Brain microvascular endothelial cell (primary cell): Measurements from ENCODE around the gene RTRAF.

Experiments
- DNase-seq: peaks from one replicate; pipeline ENCODE4 v3.0.0-alpha.2; 2020
- H3K27ac ChIP-seq: fragments of 250-450 bp; sonication (Bioruptor Pico); 2 replicates; pipeline ENCODE4 v1.5.1; 2020; ENCODE audit warnings: mild to moderate bottlenecking, moderate library complexity
- H3K27me3 ChIP-seq: fragments of 250-450 bp; sonication (Bioruptor Pico); replicated peaks from 2 replicates; pipeline ENCODE4 v1.5.1; 2020; ENCODE audit warnings: mild to moderate bottlenecking
- H3K36me3 ChIP-seq: fragments of 250-450 bp; sonication (Bioruptor Pico); replicated peaks from 2 replicates; pipeline ENCODE4 v1.5.1; 2020; ENCODE audit warnings: mild to moderate bottlenecking
- H3K4me3 ChIP-seq: 2 replicates; pipeline ENCODE4 v1.5.1; 2011; ENCODE audit warnings: low read depth, mild to moderate bottlenecking, control low read depth, low read length, moderate library complexity
- in situ Hi-C: cut with HindIII; loops from 2 replicates; pipeline ENCODE4 v1.10.0; 2017; ENCODE audit warnings: low sequenced_read_pairs, low pct_ligation_motif_present
- TF ChIP-seq, protein P1 (sequence below): IDR thresholded peaks from 2 replicates; pipeline ENCODE4 v1.5.1; 2011; ENCODE audit warnings: low read depth, mild to moderate bottlenecking, moderate library complexity, low read length, control low read depth, inconsistent platforms; ENCODE audit errors: missing control alignments

RTRAF gene

DNA sequence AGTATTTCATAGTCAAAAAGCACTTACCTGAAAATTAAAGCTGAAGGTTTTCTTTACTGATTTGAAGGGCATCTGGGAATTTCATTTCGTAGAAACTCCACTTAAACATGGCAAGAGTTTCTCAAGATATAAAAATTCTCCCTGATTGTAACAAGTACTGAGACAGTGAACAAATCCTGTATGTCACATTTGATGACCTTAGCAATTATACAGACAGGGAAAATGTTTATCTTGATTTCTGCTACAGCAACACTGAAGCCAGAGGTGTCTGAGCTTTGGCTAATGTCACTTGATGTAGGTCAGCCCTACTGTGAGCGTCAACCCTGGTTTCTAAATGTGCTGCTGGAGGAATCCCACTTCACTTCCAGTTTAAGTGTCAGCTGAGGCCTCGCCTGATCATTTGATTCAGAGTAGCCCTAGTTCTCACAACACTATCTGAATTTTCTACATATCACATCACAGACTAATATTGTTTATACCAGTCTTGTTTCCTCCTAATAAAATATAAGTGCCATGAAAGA is 20.9 kb downstream of the RTRAF start:
- DNase-seq, result no peak
- TF ChIP-seq, protein P1, sequence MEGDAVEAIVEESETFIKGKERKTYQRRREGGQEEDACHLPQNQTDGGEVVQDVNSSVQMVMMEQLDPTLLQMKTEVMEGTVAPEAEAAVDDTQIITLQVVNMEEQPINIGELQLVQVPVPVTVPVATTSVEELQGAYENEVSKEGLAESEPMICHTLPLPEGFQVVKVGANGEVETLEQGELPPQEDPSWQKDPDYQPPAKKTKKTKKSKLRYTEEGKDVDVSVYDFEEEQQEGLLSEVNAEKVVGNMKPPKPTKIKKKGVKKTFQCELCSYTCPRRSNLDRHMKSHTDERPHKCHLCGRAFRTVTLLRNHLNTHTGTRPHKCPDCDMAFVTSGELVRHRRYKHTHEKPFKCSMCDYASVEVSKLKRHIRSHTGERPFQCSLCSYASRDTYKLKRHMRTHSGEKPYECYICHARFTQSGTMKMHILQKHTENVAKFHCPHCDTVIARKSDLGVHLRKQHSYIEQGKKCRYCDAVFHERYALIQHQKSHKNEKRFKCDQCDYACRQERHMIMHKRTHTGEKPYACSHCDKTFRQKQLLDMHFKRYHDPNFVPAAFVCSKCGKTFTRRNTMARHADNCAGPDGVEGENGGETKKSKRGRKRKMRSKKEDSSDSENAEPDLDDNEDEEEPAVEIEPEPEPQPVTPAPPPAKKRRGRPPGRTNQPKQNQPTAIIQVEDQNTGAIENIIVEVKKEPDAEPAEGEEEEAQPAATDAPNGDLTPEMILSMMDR, result no peak
- Histone ChIP-seq H3K27ac (no peak overlapping the region), H3K27me3 (no peaks in the 10 kb centered on the region), H3K36me3 (peaks cover 78% of the 10 kb centered on the region), H3K4me3 (no peak overlapping the region)
- in situ Hi-C loops, result no loop called here

DNA sequence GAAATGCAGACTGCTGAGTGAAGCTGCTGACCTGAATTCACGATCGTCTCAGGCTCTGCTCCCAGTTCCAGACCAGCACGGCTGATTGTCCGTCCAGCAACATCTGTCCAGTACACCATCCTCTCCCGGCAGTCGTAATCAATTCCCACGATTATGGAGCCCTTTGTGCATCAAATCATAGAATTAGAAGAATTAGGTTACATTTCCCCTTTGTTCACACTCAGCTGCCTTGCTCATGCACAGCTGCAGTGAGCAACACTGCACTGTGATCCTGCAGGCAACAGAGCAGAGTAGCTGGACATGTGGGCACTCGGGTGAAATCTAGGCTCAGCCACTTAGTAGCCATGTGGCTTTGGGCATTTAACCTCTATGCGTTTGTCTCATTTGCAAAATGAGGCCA is 22.2 kb downstream of the RTRAF start:
- in situ Hi-C loops, result no loop called here
- Histone ChIP-seq H3K27me3 (no peaks in the 10 kb centered on the region), H3K27ac (no peak overlapping the region), H3K4me3 (no peak overlapping the region), H3K36me3 (peaks cover 73% of the 10 kb centered on the region)
- TF ChIP-seq, protein P1, result no peak
- no peak for DNase-seq

DNA sequence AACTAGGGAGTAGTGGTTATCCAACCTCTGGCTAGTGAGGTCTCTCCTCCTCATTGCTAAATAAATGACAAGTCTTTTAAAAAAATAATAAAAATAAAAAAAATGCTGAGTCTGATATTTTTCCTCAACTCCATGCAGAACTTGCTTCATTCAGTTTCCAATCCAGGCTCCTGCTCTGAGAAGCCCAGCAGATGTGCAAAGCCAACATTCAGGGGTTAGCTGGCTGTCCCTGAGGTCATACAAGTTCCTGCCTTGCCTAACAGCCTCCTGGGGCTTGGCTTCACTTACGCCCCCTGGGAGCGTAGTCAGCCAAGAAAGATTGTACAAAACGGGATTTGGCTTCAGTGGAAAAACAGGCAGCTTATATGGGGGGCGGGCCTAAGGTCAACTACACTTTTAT is 23.3 kb downstream of the RTRAF start:
- H3K36me3 ChIP-seq, result peaks cover 74% of the 10 kb centered on the region
- in situ Hi-C loops, result no loop called here
- H3K27me3 ChIP-seq, result no peaks in the 10 kb centered on the region
- no peak overlapping the region for H3K4me3 ChIP-seq
- no peak overlapping the region for H3K27ac ChIP-seq
- DNase-seq, result no peak
- TF ChIP-seq, protein P1, result peak; percentile 4

DNA sequence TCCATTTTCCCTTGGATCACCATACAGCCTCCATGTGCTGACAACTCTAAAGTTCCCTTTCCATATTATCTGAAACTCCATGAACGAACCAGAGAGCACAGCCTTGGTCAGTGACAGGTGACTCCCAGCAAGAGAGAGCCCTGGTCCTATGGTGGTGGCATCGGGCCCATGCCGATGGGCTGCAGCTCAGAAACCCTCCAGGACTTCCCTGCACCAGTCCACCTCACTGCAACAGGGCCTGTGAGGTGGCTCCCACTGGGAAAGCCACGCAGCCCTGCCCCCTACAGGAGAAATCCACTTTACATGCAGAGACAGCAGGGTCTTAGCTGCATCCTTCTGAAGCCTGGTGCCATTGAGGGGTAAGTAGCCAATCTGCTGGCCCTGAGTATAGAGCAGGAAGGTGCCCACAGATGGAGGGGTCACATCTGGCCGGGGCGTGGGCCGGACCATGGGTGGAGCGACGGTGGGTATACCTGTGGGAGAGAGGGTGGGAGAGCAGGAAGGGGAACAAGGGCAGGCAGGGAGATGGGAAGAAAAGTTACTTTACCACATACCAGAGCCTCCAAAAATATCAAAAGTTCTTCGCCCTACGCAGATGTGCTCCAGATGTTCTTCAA is 24.7 kb downstream of the RTRAF start:
- Histone ChIP-seq H3K36me3 (peaks cover 68% of the 10 kb centered on the region), H3K4me3 (no peak overlapping the region), H3K27me3 (no peaks in the 10 kb centered on the region), H3K27ac (no peak overlapping the region)
- TF ChIP-seq, protein P1, result peak; percentile 64
- in situ Hi-C loops, result no loop called here
- no peak for DNase-seq

DNA sequence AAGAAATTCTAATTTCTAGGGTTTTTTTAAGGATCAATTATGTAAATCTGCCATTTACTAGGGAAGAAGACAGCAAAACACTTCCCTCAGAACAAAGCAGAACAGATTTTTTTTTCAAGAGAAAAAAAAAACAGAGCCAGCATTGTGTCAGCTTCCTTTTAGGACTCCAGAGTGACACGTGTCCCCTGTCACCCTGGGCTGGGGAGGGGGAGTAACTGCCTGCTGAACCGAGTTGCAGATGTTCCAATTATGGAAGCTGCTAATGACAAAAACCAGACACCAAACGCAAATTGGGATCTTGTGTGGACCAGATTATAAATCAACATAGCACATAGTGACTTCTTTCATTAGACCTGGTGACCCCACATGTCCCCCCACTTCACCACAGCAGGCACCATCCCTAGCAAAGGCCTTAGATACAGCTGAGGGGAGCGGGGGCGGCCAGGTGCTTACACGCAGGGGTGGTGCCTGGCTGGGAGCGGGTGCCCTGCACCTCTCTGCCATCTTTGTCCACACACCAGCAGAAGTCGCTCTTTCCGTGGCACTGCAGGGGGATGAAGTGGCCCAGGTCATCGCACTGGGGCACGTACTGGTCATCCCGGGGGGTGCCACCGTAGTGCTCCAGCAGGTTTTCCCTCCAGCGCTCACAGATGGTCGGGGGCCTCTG is 25.4 kb downstream of the RTRAF start:
- Histone ChIP-seq H3K36me3 (peaks cover 70% of the 10 kb centered on the region), H3K4me3 (no peak overlapping the region), H3K27ac (no peak overlapping the region), H3K27me3 (no peaks in the 10 kb centered on the region)
- DNase-seq, result no peak
- TF ChIP-seq, protein P1, result no peak
- in situ Hi-C loops, result no loop called here
